GM18858 (cell line): Measurements from ENCODE around the gene SYT9.
"Not testable (repeated sequence)": the region's sequence is repeated elsewhere in the genome, so short reads cannot be mapped to it uniquely, and the experiment has no call there.

ENCODE experiments used
- ATAC-seq: cut with Tn5 transposase; IDR thresholded peaks from one replicate; pipeline ENCODE4 v1.9.1; 2021; ENCODE audit not compliant: unreplicated experiment

Gene SYT9

GRCh38 chr11:7335442-7335841 is 83.7 kb downstream of the SYT9 start:
- ATAC-seq: not testable (repeated sequence)

DNA sequence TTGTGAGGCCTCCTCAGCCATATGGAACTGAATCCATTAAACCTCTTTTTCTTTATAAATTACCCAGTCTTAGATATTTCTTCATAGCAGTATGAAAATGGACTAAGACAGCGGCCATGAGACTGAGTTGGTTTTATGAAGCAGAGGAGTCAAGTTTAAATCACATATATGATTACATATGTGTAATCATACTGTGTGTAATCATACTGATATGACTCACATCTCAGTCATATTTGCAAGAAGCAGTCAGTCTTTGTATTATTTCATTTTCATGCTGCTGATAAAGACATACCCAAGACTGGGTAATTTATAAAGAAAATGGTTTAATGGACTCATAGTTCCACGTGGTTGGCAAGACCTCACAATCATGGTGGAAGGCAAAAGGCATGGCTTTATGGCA is 89.8 kb downstream of the SYT9 start:
- no peak for ATAC-seq

- ATAC-seq: no peak
These were observed 96.1 kb downstream of the SYT9 start for GRCh38 chr11:7347611-7348431.

DNA sequence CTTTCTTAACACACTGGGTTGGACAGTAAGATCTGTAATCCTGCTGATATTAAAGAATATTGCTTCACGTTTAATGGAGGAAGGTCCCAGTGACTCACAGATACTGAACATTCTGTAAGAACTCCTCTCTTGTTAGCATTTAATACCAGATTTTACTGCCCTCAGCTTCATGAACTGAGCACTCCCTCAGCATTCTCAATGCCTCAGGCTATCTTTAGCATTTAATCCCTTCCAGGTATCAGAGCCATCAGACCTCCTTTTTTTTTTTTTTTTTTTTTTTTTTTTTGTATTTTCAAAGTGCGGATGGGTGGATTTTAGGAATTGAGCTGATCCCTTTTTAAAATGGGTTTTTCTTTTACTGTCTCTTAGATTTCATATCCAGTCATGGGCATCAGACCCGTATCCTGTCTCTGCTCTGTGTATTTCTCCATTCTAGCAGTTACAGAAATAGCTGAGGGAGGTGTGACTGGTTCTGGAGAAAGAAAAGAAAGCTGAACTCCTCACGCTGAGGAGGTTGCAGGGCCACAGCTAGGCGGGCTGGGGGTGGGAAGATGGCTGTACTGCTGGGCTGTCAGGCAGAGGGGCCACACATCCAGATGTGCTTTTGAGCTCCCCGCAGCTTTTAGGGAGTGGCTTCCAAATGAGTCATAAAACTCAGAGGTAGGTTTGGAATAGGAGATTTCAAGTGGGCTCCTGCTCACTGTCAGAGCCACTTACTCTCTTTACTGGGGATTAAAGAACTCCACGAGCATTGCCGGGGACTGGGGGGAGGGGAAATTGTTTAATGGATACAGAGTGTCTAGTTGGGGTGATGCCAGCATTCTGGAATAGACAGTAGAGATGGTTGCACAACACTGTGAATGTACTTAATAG is 97.0 kb downstream of the SYT9 start:
- no peak for ATAC-seq

GRCh38 chr11:7351228-7351627 is 99.5 kb downstream of the SYT9 start:
- no peak for ATAC-seq

GRCh38 chr11:7353100-7353499 is 101.4 kb downstream of the SYT9 start:
- ATAC-seq: no peak

GRCh38 chr11:7364660-7365059 is 113.0 kb downstream of the SYT9 start:
- ATAC-seq: no peak

DNA sequence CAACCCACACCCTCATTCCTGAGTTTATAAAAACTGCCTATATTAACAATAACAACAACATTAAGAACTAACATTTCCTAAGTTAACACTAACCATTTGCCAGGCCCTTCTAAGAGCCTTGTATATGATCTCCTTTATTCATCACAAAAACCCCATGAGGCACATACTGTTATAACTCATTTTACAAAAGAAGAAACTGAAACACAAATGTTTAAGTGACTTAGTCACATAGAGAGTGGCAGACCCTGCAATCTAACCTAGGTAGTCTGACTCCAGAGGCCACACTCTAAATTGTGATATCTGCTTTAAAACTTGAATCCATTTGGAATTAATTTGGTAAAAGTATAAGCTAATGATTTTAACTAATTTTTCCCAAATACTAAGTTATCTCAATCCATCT is 116.1 kb downstream of the SYT9 start:
- no peak for ATAC-seq

- ATAC-seq: no peak
These were observed 124.7 kb downstream of the SYT9 start for GRCh38 chr11:7376386-7376785.

- no peak for ATAC-seq
These were observed 130.2 kb downstream of the SYT9 start for GRCh38 chr11:7381937-7382336.

- no peak for ATAC-seq
These were observed 131.7 kb downstream of the SYT9 start for GRCh38 chr11:7383406-7383805.

DNA sequence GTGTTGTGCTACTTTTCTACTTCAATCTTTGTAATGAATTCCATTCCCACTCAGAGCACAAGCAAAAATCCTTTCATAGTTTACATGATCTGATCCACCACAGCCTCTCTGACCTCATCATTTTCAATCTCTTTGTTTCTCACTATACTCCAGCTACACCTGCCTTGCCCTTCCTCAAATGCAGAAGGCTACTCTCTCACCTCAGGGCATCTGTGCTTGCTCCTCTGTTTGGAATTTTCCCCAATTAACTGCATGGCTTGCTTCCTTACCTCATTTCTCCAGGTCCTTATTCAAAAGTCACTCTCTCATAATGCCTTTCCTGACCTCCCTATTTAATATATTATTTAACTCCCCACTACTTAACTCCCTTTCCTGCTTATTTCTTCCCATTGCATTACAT is 133.0 kb downstream of the SYT9 start:
- no peak for ATAC-seq

DNA sequence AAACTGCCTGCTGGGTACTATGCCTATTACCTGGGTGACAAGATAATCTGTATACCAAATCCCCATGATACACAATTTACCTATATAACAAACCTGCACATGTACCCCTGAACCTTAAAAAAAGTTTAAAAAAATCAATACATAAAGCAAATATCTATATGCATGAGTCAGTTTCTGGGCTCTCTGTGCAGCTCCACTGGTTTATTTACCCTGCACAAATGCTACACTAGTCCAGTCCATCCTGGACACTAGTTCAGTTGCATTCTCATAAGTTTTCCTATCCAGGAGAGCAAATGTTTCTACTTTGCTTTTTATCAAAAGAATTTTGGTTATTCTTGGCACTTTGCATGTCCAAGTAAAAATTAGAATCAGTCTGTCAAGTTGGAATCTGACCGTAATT is 133.8 kb downstream of the SYT9 start:
- no peak for ATAC-seq

- ATAC-seq: no peak
These were observed 162.5 kb downstream of the SYT9 start for GRCh38 chr11:7413961-7414915.

GRCh38 chr11:7414973-7415817 is 163.5 kb downstream of the SYT9 start:
- no peak for ATAC-seq

GRCh38 chr11:7416080-7416479 is 164.4 kb downstream of the SYT9 start:
- ATAC-seq: no peak

- no peak for ATAC-seq
These were observed 165.6 kb downstream of the SYT9 start for GRCh38 chr11:7417328-7417727.

GRCh38 chr11:7418061-7418460 is 166.4 kb downstream of the SYT9 start:
- ATAC-seq: no peak

DNA sequence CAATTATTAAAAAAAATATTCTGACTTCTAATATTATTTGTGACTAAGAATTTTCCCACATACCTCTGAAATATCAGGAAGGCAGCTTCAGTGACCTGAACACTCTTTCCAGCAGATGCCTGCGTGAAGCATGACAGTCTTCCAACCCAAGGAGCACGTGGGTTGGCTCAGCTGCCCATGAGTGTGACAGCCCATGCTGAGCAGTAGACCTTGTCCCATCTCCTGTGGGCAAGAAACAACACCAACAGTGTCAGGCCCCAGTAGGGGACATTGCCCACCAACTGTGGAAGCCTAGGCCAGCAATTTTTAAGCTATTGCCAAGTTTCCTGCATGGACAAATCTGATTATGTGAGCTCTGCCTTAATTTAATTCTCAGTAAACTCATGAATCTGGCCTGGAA is 167.2 kb downstream of the SYT9 start:
- ATAC-seq: no peak

DNA sequence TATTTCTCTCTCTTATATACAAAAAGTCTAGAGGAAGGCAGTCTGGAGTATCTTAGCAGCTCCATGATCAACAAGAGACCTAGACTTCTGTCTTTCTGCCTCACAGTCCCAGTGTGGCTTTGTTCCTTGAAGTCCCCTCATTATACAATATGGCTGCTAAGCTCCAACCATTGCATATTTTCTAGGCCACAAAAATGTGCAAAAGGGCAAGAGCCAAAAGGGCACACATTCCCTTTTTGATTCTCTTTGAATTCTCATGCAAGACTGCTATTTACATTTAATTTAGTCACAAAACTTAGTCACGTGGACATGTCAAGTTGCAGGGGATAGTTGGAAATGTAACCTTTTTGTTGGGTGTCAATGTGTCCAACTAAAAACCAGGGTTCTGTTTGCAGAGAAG is 169.4 kb downstream of the SYT9 start:
- ATAC-seq: no peak
